GM19238 (cell line): ENCODE results near the gene IBA57.
A peak's percentile ranks its signal among the peaks of the same experiment; 100 is the strongest.

Experiments used
- DNase-seq: peaks from one replicate; pipeline ENCODE4 v3.0.0; 2011; ENCODE audit warnings: low spot score; ENCODE audit not compliant: insufficient read length

IBA57 gene

GRCh38 chr1:228156515-228156881, 9.1 kb upstream of the IBA57 start:
- DNase-seq, result no peak

GRCh38 chr1:228156941-228157728, 8.5 kb upstream of the IBA57 start:
- DNase-seq, result no peak

GRCh38 chr1:228157729-228158126, 7.9 kb upstream of the IBA57 start:
- no peak for DNase-seq

GRCh38 chr1:228158151-228159007, 7.2 kb upstream of the IBA57 start:
- no peak for DNase-seq

GRCh38 chr1:228159008-228159665, 6.5 kb upstream of the IBA57 start:
- no peak for DNase-seq

GRCh38 chr1:228160201-228160761, 5.3 kb upstream of the IBA57 start:
- DNase-seq, result no peak

GRCh38 chr1:228161362-228161761, 4.2 kb upstream of the IBA57 start:
- no peak for DNase-seq

GRCh38 chr1:228161866-228162265, 3.7 kb upstream of the IBA57 start:
- no peak for DNase-seq

GRCh38 chr1:228162286-228163006, 3.2 kb upstream of the IBA57 start:
- no peak for DNase-seq

GRCh38 chr1:228163007-228163753, 2.4 kb upstream of the IBA57 start:
- DNase-seq, result no peak

GRCh38 chr1:228163776-228164519, 1.7 kb upstream of the IBA57 start:
- no peak for DNase-seq

- no peak for DNase-seq
These were observed 838 bp upstream of the IBA57 start for GRCh38 chr1:228164561-228165371.

GRCh38 chr1:228166170-228166936, 749 bp downstream of the IBA57 start:
- DNase-seq, result peak; percentile 52

- DNase-seq, result no peak
These were observed 3.1 kb downstream of the IBA57 start for GRCh38 chr1:228168563-228169270.

- no peak for DNase-seq
These were observed 3.7 kb downstream of the IBA57 start for GRCh38 chr1:228169345-228169744.

- no peak for DNase-seq
These were observed 5.1 kb downstream of the IBA57 start for GRCh38 chr1:228170666-228171065.

GRCh38 chr1:228171221-228171891, 5.8 kb downstream of the IBA57 start:
- no peak for DNase-seq
